T-helper 2 cell treated with Interferon-gamma antibody and Interleukin-4, amounts not matched to agents 100 ng/mL and 5 ng/mL, for 36 hours (primary cell): ENCODE results near the gene IGSF3. TPM values are rescaled to one million over a fixed set of nuclear protein-coding genes. Genes with fewer than 3 reads are reported as not detected.

ENCODE experiments used
- intact Hi-C: fragments of 100-400 bp; cut with micrococcal nuclease; formaldehyde crosslinking; loops from one replicate; pipeline ENCODE4 v1.15.1; 2023
- total RNA-seq: library from RNA; stranded (reverse); gene quantifications from 2 replicates; pipeline ENCODE4 v1.2.3, GENCODE V29; 2022

IGSF3 gene
- total RNA-seq, 1 donor from 2014 or later = 0.82 TPM

DNA sequence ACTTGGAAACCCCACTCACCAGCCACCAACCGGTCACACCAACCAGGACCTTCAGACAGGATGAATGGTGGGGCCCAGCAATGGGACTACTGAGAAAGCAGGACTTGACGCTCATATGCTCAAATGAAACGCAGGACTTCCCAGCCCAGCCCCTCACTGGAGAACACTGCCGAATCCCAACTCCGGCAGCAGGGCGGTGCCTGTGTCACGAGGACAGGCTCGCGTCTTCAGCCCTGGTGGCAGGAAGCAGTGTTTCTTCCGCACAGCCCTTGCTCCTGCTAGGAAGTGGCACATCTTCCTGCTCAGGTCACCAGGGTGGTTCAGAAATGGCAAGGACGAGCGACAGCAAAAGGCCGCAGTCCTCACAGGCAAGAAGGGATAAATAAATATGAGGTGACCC lies 135.6 kb downstream of the IGSF3 start:
- intact Hi-C loops = no loop called here

DNA sequence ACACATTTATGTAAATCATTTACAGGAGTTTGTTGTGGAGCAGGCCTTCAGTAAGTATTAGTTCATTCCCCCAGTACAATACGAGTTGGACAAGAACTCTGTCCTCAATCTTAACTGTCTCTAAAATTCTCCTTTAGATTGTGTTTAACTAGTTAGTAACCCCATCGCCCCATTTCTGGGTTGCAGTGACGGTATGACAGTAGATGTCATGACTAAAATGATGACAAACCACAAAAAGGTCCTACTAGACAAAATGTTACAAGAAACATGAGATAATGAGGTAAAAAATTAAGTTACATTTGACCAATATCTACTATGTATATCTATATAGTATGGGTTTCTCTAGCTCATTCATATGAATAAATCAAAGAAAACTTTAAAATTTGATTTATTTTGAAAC lies 137.9 kb downstream of the IGSF3 start:
- intact Hi-C loops = no loop called here

GRCh38 chr1:116529199-116529631 lies 138.3 kb downstream of the IGSF3 start:
- intact Hi-C loops = no loop called here

GRCh38 chr1:116528329-116529083 lies 139.0 kb downstream of the IGSF3 start:
- intact Hi-C loops = no loop called here

- intact Hi-C loops = no loop called here
Measured at GRCh38 chr1:116525440-116525839, 142.1 kb downstream of the IGSF3 start.

Other genes starting within 250 kb of the IGSF3 start
- gene CD58, start 96.7 kb downstream of the IGSF3 start, total RNA-seq = 37.1 and 38.1 TPM in 2 replicates
- 168 and 182 TPM in 2 replicates for gene CD2, start 86.7 kb upstream of the IGSF3 start, total RNA-seq
- 3.1 and 4.3 TPM in 2 replicates for gene PTGFRN, start 242.2 kb upstream of the IGSF3 start, total RNA-seq